Endodermal cell (in vitro differentiated cells): Measurements from ENCODE around the gene NUDT22. TPM values are rescaled to one million over a fixed set of nuclear protein-coding genes. Genes with fewer than 3 reads are reported as not detected.

Source experiments
- DNase-seq: peaks from one replicate; pipeline ENCODE4 v3.0.0-alpha.2; 2017
- H3K27ac ChIP-seq: 2 replicates; pipeline ENCODE4 v1.5.1; 2013; ENCODE audit warnings: mild to moderate bottlenecking, low read depth, low read length, moderate library complexity
- H3K27me3 ChIP-seq: 2 replicates; pipeline ENCODE4 v1.6.1; 2013; ENCODE audit warnings: mild to moderate bottlenecking, low read length, moderate library complexity; ENCODE audit not compliant: insufficient read depth, control insufficient read depth, poor library complexity, severe bottlenecking
- H3K36me3 ChIP-seq: 2 replicates; pipeline ENCODE4 v1.7.0; 2013; ENCODE audit warnings: mild to moderate bottlenecking, low read length, moderate library complexity; ENCODE audit not compliant: control insufficient read depth, insufficient read depth
- H3K4me1 ChIP-seq: one replicate; pipeline ENCODE4 v1.7.0; 2013; ENCODE audit warnings: low read length; ENCODE audit not compliant: control insufficient read depth, insufficient read depth
- H3K4me3 ChIP-seq: 2 replicates; pipeline ENCODE4 v1.5.1; 2013; ENCODE audit warnings: mild to moderate bottlenecking, low read length, moderate library complexity
- H3K9ac ChIP-seq: 2 replicates; pipeline ENCODE4 v1.6.1; 2013; ENCODE audit warnings: mild to moderate bottlenecking, low read length, moderate library complexity; ENCODE audit not compliant: poor library complexity, severe bottlenecking; ENCODE audit errors: extremely low read depth
- H3K9me3 ChIP-seq: 2 replicates; pipeline ENCODE4 v1.6.1; 2013; ENCODE audit warnings: mild to moderate bottlenecking, low read length, moderate library complexity; ENCODE audit not compliant: control insufficient read depth
- H3K27ac Mint-ChIP-seq: 2 replicates; pipeline ENCODE4 v1.8.0; 2020; ENCODE audit warnings: mixed read lengths
- H3K27me3 Mint-ChIP-seq: 2 replicates; pipeline ENCODE4 v1.8.0; 2021; ENCODE audit warnings: mild to moderate bottlenecking, mixed read lengths; ENCODE audit not compliant: insufficient read depth
- H3K36me3 Mint-ChIP-seq: 2 replicates; pipeline ENCODE4 v1.8.0; 2020; ENCODE audit warnings: low read depth, mixed read lengths
- H3K4me1 Mint-ChIP-seq: 2 replicates; pipeline ENCODE4 v1.8.0; 2020; ENCODE audit warnings: mixed read lengths
- H3K4me3 Mint-ChIP-seq: 2 replicates; pipeline ENCODE4 v1.8.0; 2020; ENCODE audit warnings: mild to moderate bottlenecking, moderate library complexity, mixed read lengths
- H3K9me3 Mint-ChIP-seq: 2 replicates; pipeline ENCODE4 v1.8.0; 2020; ENCODE audit warnings: mild to moderate bottlenecking, mixed read lengths
- WGBS, 2 experiments: methylation state at CpG; one replicate each; pipeline versions ENCODE4 v1.1.5 to v1.1.7; 2013; ENCODE audit warnings: missing lambda C conversion rate in 2 of 2, mixed read lengths in 1 of 2; ENCODE audit not compliant: insufficient coverage in 1 of 2, insufficient read length in 1 of 2; 5-methylcytosine and 5-hydroxymethylcytosine counted together
- total RNA-seq, 2 donors: library from RNA; stranded (reverse); fragmentation: NEBNext Ultra II Directional in 1 of 2; extraction: Animal tissue kit (Norgen Biotek cat#: 25700) in 1 of 2; gene quantifications; 2 replicates in 1 of 2; 3 replicates in 1 of 2; pipeline ENCODE4 v1.2.1, GENCODE V29; 2021
- TF ChIP-seq, protein P1 (sequence below): fragments of 200-600 bp; sonication (generic); conservative IDR thresholded peaks from 2 replicates; pipeline ENCODE4 v1.5.0; 2021; ENCODE audit warnings: antibody characterized with exemption, mild to moderate bottlenecking

The NUDT22 gene
- total RNA-seq, 2 donors from 2014 or later: 54.4 to 55.9 TPM

DNA sequence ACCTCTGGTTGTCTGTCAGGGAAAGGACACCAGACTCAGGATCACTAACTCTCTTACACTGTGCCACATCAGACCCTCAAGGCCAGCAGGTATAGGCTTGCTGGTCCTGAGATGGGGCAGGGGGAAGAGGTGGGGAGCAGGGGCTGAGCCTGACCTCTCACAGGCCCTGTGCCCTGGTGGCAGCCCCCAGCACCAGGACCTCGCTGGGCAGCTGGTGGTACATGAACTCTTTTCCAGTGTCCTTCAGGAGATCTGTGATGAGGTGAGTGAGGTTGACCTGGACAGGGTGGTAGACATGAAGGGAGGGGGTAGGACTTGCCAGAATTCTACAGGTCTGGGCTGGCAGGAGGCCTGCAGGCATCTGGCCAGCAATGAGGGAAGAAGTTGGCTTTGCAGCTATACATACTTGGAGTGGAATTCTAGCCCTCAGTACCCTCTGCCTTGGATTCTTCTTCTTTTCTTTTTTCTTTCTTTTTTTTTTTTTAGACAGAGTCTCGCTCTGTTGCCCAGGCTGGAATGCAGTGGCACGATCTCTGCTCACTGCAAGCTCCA is 1.4 kb downstream of the NUDT22 start:
- Mint-ChIP-seq H3K4me1 (peaks cover 13% of the 10 kb centered on the region), H3K27me3 (peaks cover 5% of the 10 kb centered on the region), H3K36me3 (no peaks in the 10 kb centered on the region), H3K9me3 (no peaks in the 10 kb centered on the region), H3K27ac (no peak overlapping the region), H3K4me3 (peak overlapping the region; percentile 74)
- no peaks in the 10 kb centered on the region for H3K9me3 ChIP-seq
- peak overlapping the region; percentile 92 for H3K4me3 ChIP-seq
- TF ChIP-seq, protein P1, sequence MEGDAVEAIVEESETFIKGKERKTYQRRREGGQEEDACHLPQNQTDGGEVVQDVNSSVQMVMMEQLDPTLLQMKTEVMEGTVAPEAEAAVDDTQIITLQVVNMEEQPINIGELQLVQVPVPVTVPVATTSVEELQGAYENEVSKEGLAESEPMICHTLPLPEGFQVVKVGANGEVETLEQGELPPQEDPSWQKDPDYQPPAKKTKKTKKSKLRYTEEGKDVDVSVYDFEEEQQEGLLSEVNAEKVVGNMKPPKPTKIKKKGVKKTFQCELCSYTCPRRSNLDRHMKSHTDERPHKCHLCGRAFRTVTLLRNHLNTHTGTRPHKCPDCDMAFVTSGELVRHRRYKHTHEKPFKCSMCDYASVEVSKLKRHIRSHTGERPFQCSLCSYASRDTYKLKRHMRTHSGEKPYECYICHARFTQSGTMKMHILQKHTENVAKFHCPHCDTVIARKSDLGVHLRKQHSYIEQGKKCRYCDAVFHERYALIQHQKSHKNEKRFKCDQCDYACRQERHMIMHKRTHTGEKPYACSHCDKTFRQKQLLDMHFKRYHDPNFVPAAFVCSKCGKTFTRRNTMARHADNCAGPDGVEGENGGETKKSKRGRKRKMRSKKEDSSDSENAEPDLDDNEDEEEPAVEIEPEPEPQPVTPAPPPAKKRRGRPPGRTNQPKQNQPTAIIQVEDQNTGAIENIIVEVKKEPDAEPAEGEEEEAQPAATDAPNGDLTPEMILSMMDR: no peak
- no peak for DNase-seq
- WGBS, 2 experiments: 96% methylated on average over 3 of the region's 3 CpGs; no CpG with 5 or more reads in 1 of the 2 experiments
- H3K4me1 ChIP-seq: peaks cover 4% of the 10 kb centered on the region
- no peaks in the 10 kb centered on the region for H3K27me3 ChIP-seq
- no peaks in the 10 kb centered on the region for H3K36me3 ChIP-seq
- H3K9ac ChIP-seq: no peak overlapping the region
- H3K27ac ChIP-seq: no peak overlapping the region

GRCh38 chr11:64229090-64229743 is 3.1 kb downstream of the NUDT22 start:
- H3K4me3 Mint-ChIP-seq: peak overlapping the region; percentile 72
- no peaks in the 10 kb centered on the region for H3K27me3 ChIP-seq
- peaks cover 4% of the 10 kb centered on the region for H3K4me1 ChIP-seq
- 89 to 94% methylated on average over 5 to 12 of the region's 12 CpGs for WGBS, 2 experiments
- no peaks in the 10 kb centered on the region for H3K36me3 Mint-ChIP-seq
- DNase-seq: no peak
- no peak overlapping the region for H3K9ac ChIP-seq
- TF ChIP-seq, protein P1: no peak
- H3K27ac ChIP-seq: peak overlapping the region; percentile 74
- H3K36me3 ChIP-seq: no peaks in the 10 kb centered on the region
- no peak overlapping the region for H3K4me3 ChIP-seq
- peak overlapping the region; percentile 64 for H3K27ac Mint-ChIP-seq
- peaks cover 6% of the 10 kb centered on the region for H3K27me3 Mint-ChIP-seq
- no peaks in the 10 kb centered on the region for H3K9me3 Mint-ChIP-seq
- peaks cover 13% of the 10 kb centered on the region for H3K4me1 Mint-ChIP-seq
- H3K9me3 ChIP-seq: no peaks in the 10 kb centered on the region

- Histone ChIP-seq H3K9ac (peak overlapping the region; percentile 30), H3K4me1 (peaks cover 4% of the 10 kb centered on the region), H3K36me3 (no peaks in the 10 kb centered on the region), H3K4me3 (peak overlapping the region; percentile 85), H3K27ac (peak overlapping the region; percentile 74), H3K27me3 (no peaks in the 10 kb centered on the region), H3K9me3 (no peaks in the 10 kb centered on the region)
- Mint-ChIP-seq H3K36me3 (no peaks in the 10 kb centered on the region), H3K9me3 (no peaks in the 10 kb centered on the region), H3K4me1 (peaks cover 13% of the 10 kb centered on the region), H3K27ac (peak overlapping the region; percentile 77), H3K27me3 (peaks cover 6% of the 10 kb centered on the region), H3K4me3 (peak overlapping the region; percentile 72)
- DNase-seq: no peak
- WGBS, 2 experiments: 61 to 77% methylated on average over 12 to 13 of the region's 13 CpGs
- TF ChIP-seq, protein P1: no peak
Measured at GRCh38 chr11:64229744-64230170, 3.7 kb downstream of the NUDT22 start.
